DOHH2 (cell line): ENCODE data around the gene CLDN3.

Experiments
- H3F3A ChIP-seq: fragments of 200-600 bp; sonication (generic), shearing (Covaris generic); 2 replicates; pipeline ENCODE4 v1.6.0; 2016; ENCODE audit warnings: antibody characterized with exemption, mild to moderate bottlenecking; ENCODE audit not compliant: control insufficient read depth, insufficient read depth
- H3K27ac ChIP-seq: fragments of 200-600 bp; sonication (generic); 2 replicates; pipeline ENCODE4 v1.5.1; 2014; ENCODE audit warnings: low read depth, mild to moderate bottlenecking, low read length, moderate library complexity
- H3K27me3 ChIP-seq: fragments of 200-600 bp; sonication (generic); 2 replicates; pipeline ENCODE4 v1.6.1; 2014; ENCODE audit warnings: mild to moderate bottlenecking, low read length, mixed read lengths; ENCODE audit not compliant: control insufficient read depth
- H3K36me3 ChIP-seq: fragments of 200-600 bp; sonication (generic); 2 replicates; pipeline ENCODE4 v1.6.1; 2014; ENCODE audit warnings: mild to moderate bottlenecking, low read length, moderate library complexity, mixed read lengths; ENCODE audit not compliant: control insufficient read depth
- H3K4me1 ChIP-seq: fragments of 200-600 bp; sonication (generic); 2 replicates; pipeline ENCODE4 v1.6.1; 2014; ENCODE audit warnings: mild to moderate bottlenecking, low read length, mixed read lengths; ENCODE audit not compliant: control insufficient read depth
- H3K4me2 ChIP-seq: fragments of 200-600 bp; sonication (generic); 2 replicates; pipeline ENCODE4 v1.6.0; 2014; ENCODE audit warnings: mild to moderate bottlenecking, low read length, moderate library complexity
- H3K4me3 ChIP-seq: fragments of 200-600 bp; sonication (generic); 2 replicates; pipeline ENCODE4 v1.5.1; 2014; ENCODE audit warnings: mild to moderate bottlenecking, low read length, mixed read lengths
- H3K79me2 ChIP-seq: fragments of 200-600 bp; sonication (generic); 2 replicates; pipeline ENCODE4 v1.6.1; 2014; ENCODE audit warnings: mild to moderate bottlenecking, low read length, mixed read lengths; ENCODE audit not compliant: control insufficient read depth
- H3K9me2 ChIP-seq: fragments of 200-600 bp; sonication (generic); replicated peaks from 2 replicates; pipeline ENCODE4 v1.6.1; 2014; ENCODE audit warnings: mild to moderate bottlenecking, low read length, mixed read lengths; ENCODE audit not compliant: control insufficient read depth
- H3K9me3 ChIP-seq: fragments of 200-600 bp; sonication (generic); 2 replicates; pipeline ENCODE4 v1.6.1; 2014; ENCODE audit warnings: antibody characterized with exemption, low read length, mixed read lengths; ENCODE audit not compliant: control insufficient read depth, insufficient read depth
- H4K20me1 ChIP-seq: fragments of 200-600 bp; sonication (generic); 2 replicates; pipeline ENCODE4 v1.6.0; 2014; ENCODE audit warnings: low read depth, mild to moderate bottlenecking, antibody characterized with exemption, low read length, moderate library complexity; ENCODE audit not compliant: control insufficient read depth, insufficient read depth
- CTCF ChIP-seq: fragments of 200-600 bp; sonication (generic); IDR thresholded peaks from one replicate; pipeline ENCODE4 v1.5.1; 2014; ENCODE audit warnings: antibody characterized with exemption, mild to moderate bottlenecking, low read depth, low read length; ENCODE audit not compliant: poor library complexity, severe bottlenecking
- EZH2phosphoT487 ChIP-seq: fragments of 200-600 bp; sonication (generic); IDR thresholded peaks from 2 replicates; pipeline ENCODE4 v1.6.1; 2017; ENCODE audit warnings: borderline replicate concordance, mild to moderate bottlenecking, antibody characterized with exemption, low read length, moderate library complexity, mixed read lengths

Gene CLDN3

GRCh38 chr7:73773700-73774517, 3.8 kb upstream of the CLDN3 start:
- Histone ChIP-seq H3K27me3 (no peaks in the 10 kb centered on the region), H4K20me1 (no peaks in the 10 kb centered on the region), H3F3A (no peaks in the 10 kb centered on the region), H3K27ac (no peak overlapping the region), H3K9me3 (no peaks in the 10 kb centered on the region), H3K79me2 (no peaks in the 10 kb centered on the region), H3K9me2 (no peaks in the 10 kb centered on the region), H3K4me2 (no peak overlapping the region), H3K36me3 (no peaks in the 10 kb centered on the region), H3K4me1 (peaks cover 4% of the 10 kb centered on the region; the same call in 1 of the 2 replicates), H3K4me3 (no peak overlapping the region)
- TF ChIP-seq CTCF = no peak
- no peak for TF ChIP-seq EZH2phosphoT487

- Histone ChIP-seq H3K27ac (no peak overlapping the region), H3K4me3 (no peak overlapping the region)
Measured at GRCh38 chr7:73770860-73771670, 995 bp upstream of the CLDN3 start.

GRCh38 chr7:73769481-73770001, 529 bp downstream of the CLDN3 start:
- no peak overlapping the region for H3K4me3 ChIP-seq
- no peak overlapping the region for H3K4me2 ChIP-seq
- H4K20me1 ChIP-seq = no peaks in the 10 kb centered on the region
- TF ChIP-seq EZH2phosphoT487 = no peak
- no peak for TF ChIP-seq CTCF
- H3K36me3 ChIP-seq = no peaks in the 10 kb centered on the region
- H3K27ac ChIP-seq = no peak overlapping the region
- H3F3A ChIP-seq = no peaks in the 10 kb centered on the region
- H3K4me1 ChIP-seq = peaks cover 4% of the 10 kb centered on the region; the same call in 1 of the 2 replicates
- no peaks in the 10 kb centered on the region for H3K9me3 ChIP-seq
- no peaks in the 10 kb centered on the region for H3K9me2 ChIP-seq
- H3K27me3 ChIP-seq = no peaks in the 10 kb centered on the region
- H3K79me2 ChIP-seq = no peaks in the 10 kb centered on the region

More at GRCh38 chr7:73770860-73771670, 995 bp upstream of the CLDN3 start:
- Histone ChIP-seq H3K79me2 (no peaks in the 10 kb centered on the region), H3F3A (no peaks in the 10 kb centered on the region), H3K4me2 (peak overlapping the region; percentile 18; the same call in 1 of the 2 replicates), H3K27me3 (no peaks in the 10 kb centered on the region), H3K4me1 (peaks cover 4% of the 10 kb centered on the region; the same call in 1 of the 2 replicates), H3K9me2 (no peaks in the 10 kb centered on the region), H3K9me3 (no peaks in the 10 kb centered on the region), H3K36me3 (no peaks in the 10 kb centered on the region), H4K20me1 (no peaks in the 10 kb centered on the region)
- no peak for TF ChIP-seq CTCF
- no peak for TF ChIP-seq EZH2phosphoT487
